ENCODE results near the gene NFKB2. TPM values are rescaled to one million over a fixed set of nuclear protein-coding genes. Genes with fewer than 3 reads are reported as not detected.

NFKB2 gene
- total and polyA plus RNA-seq, 2 donors (not counting 1 experiment from before 2014, with no cell fraction given) = 7.6 to 23.3 TPM

DNA sequence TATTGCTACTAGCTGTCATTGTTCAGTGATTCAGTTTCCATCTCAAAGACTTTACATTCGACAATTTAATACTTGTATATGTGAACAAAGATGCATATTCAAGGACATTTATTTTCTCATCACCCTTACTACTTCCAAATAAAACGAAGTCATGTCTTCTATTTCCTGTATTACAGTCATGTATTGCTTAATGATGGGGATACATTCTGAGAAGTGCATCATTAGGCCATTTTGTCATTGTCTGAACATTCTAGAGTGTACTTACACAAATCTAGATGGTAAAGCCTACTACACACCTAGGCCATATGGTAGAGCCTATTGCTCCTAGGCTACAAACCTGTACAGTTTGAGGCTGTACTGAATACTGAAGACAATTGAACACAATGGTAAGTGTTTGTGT, 49.3 kb downstream of the NFKB2 start:
- no peaks in the 10 kb centered on the region for H3K36me3 ChIP-seq (ENCODE audit: control insufficient read depth, insufficient read depth, low read length)
- no peak for TF ChIP-seq EZH2 (IDR thresholded peaks at IDR 0.05; ENCODE audit: low read length, missing control alignments)
- TF ChIP-seq, protein P1, sequence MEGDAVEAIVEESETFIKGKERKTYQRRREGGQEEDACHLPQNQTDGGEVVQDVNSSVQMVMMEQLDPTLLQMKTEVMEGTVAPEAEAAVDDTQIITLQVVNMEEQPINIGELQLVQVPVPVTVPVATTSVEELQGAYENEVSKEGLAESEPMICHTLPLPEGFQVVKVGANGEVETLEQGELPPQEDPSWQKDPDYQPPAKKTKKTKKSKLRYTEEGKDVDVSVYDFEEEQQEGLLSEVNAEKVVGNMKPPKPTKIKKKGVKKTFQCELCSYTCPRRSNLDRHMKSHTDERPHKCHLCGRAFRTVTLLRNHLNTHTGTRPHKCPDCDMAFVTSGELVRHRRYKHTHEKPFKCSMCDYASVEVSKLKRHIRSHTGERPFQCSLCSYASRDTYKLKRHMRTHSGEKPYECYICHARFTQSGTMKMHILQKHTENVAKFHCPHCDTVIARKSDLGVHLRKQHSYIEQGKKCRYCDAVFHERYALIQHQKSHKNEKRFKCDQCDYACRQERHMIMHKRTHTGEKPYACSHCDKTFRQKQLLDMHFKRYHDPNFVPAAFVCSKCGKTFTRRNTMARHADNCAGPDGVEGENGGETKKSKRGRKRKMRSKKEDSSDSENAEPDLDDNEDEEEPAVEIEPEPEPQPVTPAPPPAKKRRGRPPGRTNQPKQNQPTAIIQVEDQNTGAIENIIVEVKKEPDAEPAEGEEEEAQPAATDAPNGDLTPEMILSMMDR (conservative IDR thresholded peaks at IDR 0.05 in 1 of 2, IDR thresholded peaks at IDR 0.05 in 1 of 2; ENCODE audit: low read depth in 1 of 2, low read length in 2 of 2) = no peak

DNA sequence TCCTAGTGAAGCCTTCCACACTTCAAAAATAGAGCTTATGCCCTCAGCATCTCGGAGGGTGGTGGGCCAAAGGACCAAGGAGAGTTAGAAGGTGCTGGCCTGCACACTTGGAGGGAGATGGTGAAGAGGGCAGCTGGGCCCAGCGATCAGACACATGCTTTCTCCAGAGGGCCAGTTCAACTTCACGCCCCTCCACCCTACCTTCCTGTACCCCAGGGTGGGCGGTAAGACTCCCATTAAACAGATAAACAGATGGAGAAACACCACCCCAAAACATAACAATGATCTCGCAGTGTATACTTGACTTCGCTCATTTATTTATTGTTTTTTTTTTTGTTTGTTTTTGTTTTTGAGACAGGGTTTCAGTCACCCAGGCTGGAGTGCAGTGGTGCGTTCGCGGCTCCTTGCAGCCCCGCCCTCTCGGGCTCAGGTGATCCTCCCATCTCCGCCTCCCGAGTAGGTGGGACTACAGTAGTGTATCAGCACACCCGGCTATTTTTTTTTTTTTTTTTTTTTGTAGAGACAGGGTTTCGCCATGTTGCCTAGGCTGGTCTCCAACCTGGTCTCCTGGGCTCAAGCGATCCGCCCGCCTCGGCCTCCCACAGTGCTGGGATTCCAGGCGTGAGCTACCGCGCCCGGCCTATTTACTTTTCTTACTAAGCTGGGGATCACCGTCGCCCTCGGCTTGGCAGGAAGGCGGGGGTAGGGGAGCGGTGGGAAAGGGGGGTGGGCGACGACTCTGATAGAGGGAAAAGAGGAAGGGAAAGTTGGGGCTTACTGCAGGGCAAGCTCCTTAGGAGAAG, 54.0 kb downstream of the NFKB2 start:
- Histone ChIP-seq H3K9me3 (ENCODE audit: control insufficient read depth, insufficient read depth, low read depth, low read length) (no peaks in the 10 kb centered on the region), H3K36me3 (ENCODE audit: control insufficient read depth, insufficient read depth, low read length) (no peaks in the 10 kb centered on the region), H3K79me2 (ENCODE audit: control insufficient read depth, insufficient read depth, low read length) (no peaks in the 10 kb centered on the region), H3K4me1 (ENCODE audit: control insufficient read depth, extremely low read depth, insufficient read depth, low read length) (peaks cover 14% of the 10 kb centered on the region), H3K27me3 (ENCODE audit: control insufficient read depth, insufficient read depth, low read length) (no peaks in the 10 kb centered on the region), H3K4me3 (replicated peaks in 1 of 4; ENCODE audit: control extremely low read depth in 1 of 4, insufficient read depth in 1 of 4, low read depth in 3 of 4, low read length in 4 of 4) (peak overlapping the region; percentile 45 to 81 (median 70)), H4K20me1 (ENCODE audit: control insufficient read depth, extremely low read depth, insufficient read depth, low read length) (no peaks in the 10 kb centered on the region), H3K4me2 (ENCODE audit: extremely low read depth, insufficient read depth, low read length) (peak overlapping the region; percentile 99), H2AFZ (ENCODE audit: low read length) (peak overlapping the region; percentile 96), H3K9ac (ENCODE audit: insufficient read depth, low read length) (no peak overlapping the region), H3K27ac (ENCODE audit: insufficient read depth, low read length) (no peak overlapping the region)
- TF ChIP-seq, protein P1 (conservative IDR thresholded peaks at IDR 0.05 in 1 of 2, IDR thresholded peaks at IDR 0.05 in 1 of 2; ENCODE audit: low read depth in 1 of 2, low read length in 2 of 2) = no peak
- TF ChIP-seq EZH2 (IDR thresholded peaks at IDR 0.05; ENCODE audit: low read length, missing control alignments) = no peak
- peak; percentile 52 to 61 for DNase-seq (ENCODE audit: low read depth in 2 of 2)

More for the DNA sequence above, 49.3 kb downstream of the NFKB2 start:
- no peak overlapping the region for H3K27ac ChIP-seq (ENCODE audit: insufficient read depth, low read length)
- H2AFZ ChIP-seq (ENCODE audit: low read length) = no peak overlapping the region
- no peaks in the 10 kb centered on the region for H3K9me3 ChIP-seq (ENCODE audit: control insufficient read depth, insufficient read depth, low read depth, low read length)
- no peak overlapping the region for H3K4me3 ChIP-seq (replicated peaks in 1 of 4; ENCODE audit: control extremely low read depth in 1 of 4, insufficient read depth in 1 of 4, low read depth in 3 of 4, low read length in 4 of 4)
- H3K27me3 ChIP-seq (ENCODE audit: control insufficient read depth, insufficient read depth, low read length) = peaks cover 2% of the 10 kb centered on the region
- no peak overlapping the region for H3K9ac ChIP-seq (ENCODE audit: insufficient read depth, low read length)
- no peak overlapping the region for H3K4me2 ChIP-seq (ENCODE audit: extremely low read depth, insufficient read depth, low read length)
- H3K79me2 ChIP-seq (ENCODE audit: control insufficient read depth, insufficient read depth, low read length) = no peaks in the 10 kb centered on the region
- no peak for DNase-seq (ENCODE audit: low read depth in 2 of 2)
- no peaks in the 10 kb centered on the region for H3K4me1 ChIP-seq (ENCODE audit: control insufficient read depth, extremely low read depth, insufficient read depth, low read length)
- H4K20me1 ChIP-seq (ENCODE audit: control insufficient read depth, extremely low read depth, insufficient read depth, low read length) = no peaks in the 10 kb centered on the region

DNA sequence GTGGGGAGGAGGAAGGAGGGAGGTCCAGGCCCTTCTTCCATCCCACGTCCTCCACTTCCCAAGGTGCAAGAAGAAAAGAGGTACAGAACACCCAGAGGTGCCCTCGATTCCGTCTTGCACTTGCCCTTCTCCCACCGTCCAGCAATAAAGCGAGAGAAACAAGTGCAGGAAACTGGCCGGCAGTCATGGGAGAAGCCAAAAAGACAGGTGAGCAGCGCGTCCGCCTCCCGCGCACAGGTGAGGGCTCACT, 54.5 kb downstream of the NFKB2 start:
- Histone ChIP-seq H3K27ac (ENCODE audit: insufficient read depth, low read length) (no peak overlapping the region), H3K36me3 (ENCODE audit: control insufficient read depth, insufficient read depth, low read length) (no peaks in the 10 kb centered on the region)
- TF ChIP-seq, protein P1 (conservative IDR thresholded peaks at IDR 0.05 in 1 of 2, IDR thresholded peaks at IDR 0.05 in 1 of 2; ENCODE audit: low read depth in 1 of 2, low read length in 2 of 2) = no peak
- no peak for TF ChIP-seq EZH2 (IDR thresholded peaks at IDR 0.05; ENCODE audit: low read length, missing control alignments)

More for the DNA sequence above, 54.5 kb downstream of the NFKB2 start:
- Histone ChIP-seq H3K79me2 (ENCODE audit: control insufficient read depth, insufficient read depth, low read length) (no peaks in the 10 kb centered on the region), H3K4me1 (ENCODE audit: control insufficient read depth, extremely low read depth, insufficient read depth, low read length) (peaks cover 15% of the 10 kb centered on the region), H4K20me1 (ENCODE audit: control insufficient read depth, extremely low read depth, insufficient read depth, low read length) (no peaks in the 10 kb centered on the region), H3K4me2 (ENCODE audit: extremely low read depth, insufficient read depth, low read length) (peak overlapping the region; percentile 99), H3K9me3 (ENCODE audit: control insufficient read depth, insufficient read depth, low read depth, low read length) (no peaks in the 10 kb centered on the region), H3K27me3 (ENCODE audit: control insufficient read depth, insufficient read depth, low read length) (no peaks in the 10 kb centered on the region), H2AFZ (ENCODE audit: low read length) (peak overlapping the region; percentile 96), H3K9ac (ENCODE audit: insufficient read depth, low read length) (peak overlapping the region; percentile 57), H3K4me3 (replicated peaks in 1 of 4; ENCODE audit: control extremely low read depth in 1 of 4, insufficient read depth in 1 of 4, low read depth in 3 of 4, low read length in 4 of 4) (peak overlapping the region; percentile 45 to 81 (median 70))
- no peak for DNase-seq (ENCODE audit: low read depth in 2 of 2)

All from fibroblast of lung (primary cell).